GM18502 (cell line): Measurements from ENCODE around the gene FBXW11.
"Not testable (repeated sequence)": the region's sequence is repeated elsewhere in the genome, so short reads cannot be mapped to it uniquely, and the experiment has no call there.

Experiments used
- ATAC-seq: cut with Tn5 transposase; IDR thresholded peaks from one replicate; pipeline ENCODE4 v1.9.1; 2021; ENCODE audit warnings: mild to moderate bottlenecking; ENCODE audit not compliant: unreplicated experiment, poor library complexity

The FBXW11 gene

GRCh38 chr5:171888051-171888481 is 118.4 kb downstream of the FBXW11 start:
- ATAC-seq, result no peak

GRCh38 chr5:171886037-171886436 is 120.4 kb downstream of the FBXW11 start:
- not testable (repeated sequence) for ATAC-seq

DNA sequence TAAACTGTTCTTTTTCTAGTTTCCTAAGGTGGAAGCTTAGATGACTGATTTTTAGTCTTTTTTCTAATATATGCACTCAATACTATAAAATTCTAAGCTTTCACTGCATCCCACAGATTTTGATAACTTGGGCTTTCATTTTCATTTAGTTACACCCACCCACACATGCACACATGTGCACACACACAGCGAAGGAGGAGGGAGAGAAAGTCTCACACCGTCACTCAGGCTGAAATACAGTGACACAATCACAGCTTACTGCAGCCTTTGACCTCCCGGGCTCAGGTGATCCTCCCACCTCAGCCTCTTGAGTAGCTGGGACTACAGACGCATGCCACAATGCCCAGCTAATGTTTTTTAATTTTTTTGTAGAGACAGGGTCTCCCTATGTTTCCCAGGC is 124.3 kb downstream of the FBXW11 start:
- no peak for ATAC-seq

DNA sequence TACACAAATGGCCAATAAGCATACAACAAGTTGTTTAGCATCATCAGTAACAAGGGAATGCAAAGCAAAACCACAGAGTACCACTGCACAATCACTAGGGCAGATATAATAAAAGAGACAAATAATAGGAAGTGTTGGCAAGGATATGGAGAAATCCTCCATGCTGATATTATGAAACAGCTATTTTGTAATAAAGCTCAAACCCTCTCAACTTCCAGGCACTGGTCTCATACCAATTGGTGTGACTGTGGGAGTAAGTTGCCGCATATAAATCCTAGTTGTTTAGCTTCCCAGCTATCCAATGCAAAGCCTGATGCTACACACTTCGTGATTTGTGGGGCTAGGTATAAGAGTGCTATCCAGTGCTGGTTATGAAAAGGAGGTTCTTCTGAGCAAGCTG is 132.2 kb downstream of the FBXW11 start:
- no peak for ATAC-seq

- ATAC-seq, result no peak
Observed at GRCh38 chr5:171872666-171873065, 133.8 kb downstream of the FBXW11 start.

DNA sequence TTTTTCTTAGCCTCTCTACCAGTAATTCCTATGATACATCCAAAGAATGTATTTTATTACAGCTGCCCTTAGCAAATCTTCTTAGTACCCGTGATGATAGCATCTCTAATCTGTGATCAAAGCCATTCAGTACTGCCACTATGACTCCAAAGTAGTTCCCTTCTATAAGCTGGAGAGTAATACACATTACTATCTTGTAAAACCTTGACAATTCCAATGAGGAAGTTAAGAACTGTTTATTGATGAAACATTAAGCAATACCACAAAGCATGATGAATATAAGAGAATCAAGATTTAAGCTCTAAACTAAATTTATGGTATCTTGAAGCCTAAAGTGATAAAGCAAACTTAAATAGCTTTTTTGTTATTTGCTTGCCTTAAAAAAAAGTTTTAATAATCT is 134.7 kb downstream of the FBXW11 start:
- ATAC-seq, result no peak

DNA sequence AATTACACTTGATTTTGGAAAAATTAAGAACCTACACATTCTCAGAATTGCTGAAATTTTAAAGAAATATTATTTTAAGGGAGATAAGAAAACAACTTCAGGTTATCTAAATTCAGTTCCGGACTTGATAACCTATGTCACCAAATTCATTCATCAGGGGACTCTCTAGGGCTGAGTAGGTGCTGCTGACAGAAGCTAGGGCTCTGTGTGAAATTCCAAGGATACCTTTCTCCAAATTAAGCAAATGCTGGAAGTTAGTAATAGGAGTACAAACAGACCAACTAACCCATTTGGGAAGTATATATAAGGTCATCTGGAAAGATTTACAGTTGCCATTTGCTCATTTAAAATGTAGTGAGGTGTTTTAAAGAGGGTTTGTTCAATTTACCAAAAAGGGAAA is 136.5 kb downstream of the FBXW11 start:
- ATAC-seq, result no peak

DNA sequence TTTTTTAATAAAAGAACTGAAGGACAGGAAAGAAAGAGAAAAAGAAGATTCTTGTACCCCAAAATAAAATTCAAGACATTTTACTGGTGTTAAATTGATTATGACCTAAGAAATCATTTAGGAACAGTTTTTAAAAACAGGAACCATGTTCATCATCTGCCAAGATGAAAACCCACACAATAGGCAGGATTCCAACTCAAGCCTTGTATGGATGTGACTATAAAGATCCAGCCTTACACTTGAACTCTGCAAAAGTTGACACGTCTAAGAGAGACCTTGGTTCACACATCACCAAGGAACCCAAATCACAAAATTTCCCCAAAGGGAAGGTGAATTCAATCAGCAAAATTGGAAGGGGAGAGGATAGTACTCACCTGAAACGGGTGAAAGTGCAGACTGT is 138.2 kb downstream of the FBXW11 start:
- ATAC-seq, result no peak

DNA sequence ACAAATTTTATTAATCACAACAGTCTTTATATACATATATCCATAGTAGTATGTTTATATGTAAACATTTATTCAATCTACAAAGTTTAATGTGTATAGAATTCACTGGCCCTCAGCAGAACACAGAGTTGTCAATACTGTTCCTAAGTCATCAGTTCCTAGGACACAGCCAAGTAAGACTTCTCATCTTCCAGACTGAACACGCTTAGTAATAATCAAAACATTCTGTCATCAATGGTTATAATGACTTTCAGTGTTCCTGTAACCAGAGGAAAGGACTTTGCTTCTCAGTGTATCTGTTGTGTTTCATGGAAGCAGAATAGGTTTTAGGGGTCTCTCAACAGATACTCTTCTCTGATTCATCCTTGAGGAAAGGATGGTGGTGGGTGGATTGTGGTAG is 138.7 kb downstream of the FBXW11 start:
- ATAC-seq, result no peak

- no peak for ATAC-seq
Observed at GRCh38 chr5:171865471-171865870, 141.0 kb downstream of the FBXW11 start.

DNA sequence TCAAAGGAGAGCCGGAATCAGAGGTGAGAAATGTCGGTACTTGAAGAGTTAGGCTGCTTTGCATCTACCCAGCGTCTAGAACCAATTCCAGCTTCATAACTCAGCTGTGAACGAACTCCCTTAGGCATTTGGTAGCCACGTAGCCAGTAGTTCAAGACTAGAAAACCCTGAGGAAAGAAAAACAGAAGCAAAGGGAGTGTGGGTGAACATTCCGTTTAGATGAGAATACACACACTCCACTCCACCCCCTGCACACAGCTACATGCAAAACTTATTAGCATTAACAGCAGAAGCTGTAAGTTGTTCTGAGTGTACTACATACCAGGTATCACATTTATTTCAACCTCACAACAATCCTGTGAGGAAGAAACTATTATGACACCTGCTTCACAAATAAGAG is 142.5 kb downstream of the FBXW11 start:
- no peak for ATAC-seq

DNA sequence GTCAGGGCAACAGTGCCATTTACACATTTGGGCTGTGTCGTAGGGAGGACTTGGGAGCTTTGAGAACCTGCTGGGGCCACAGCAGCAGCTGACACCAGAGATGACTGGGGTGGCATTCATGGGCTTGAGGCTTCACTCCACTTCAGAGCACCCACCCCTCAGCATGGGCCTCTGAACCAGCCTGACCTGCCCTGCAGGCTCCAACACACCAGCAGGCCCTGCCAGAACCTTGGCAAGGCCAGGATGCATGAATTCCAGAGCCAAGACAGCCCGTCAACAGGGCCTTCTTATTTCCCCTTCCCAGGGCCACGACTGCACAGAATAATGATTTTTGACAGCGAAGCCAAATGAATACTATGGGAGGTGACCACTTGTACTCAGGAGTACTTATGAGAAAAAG is 143.8 kb downstream of the FBXW11 start:
- no peak for ATAC-seq

- ATAC-seq, result no peak
Observed at GRCh38 chr5:171861381-171861780, 145.1 kb downstream of the FBXW11 start.

- ATAC-seq, result no peak
Observed at GRCh38 chr5:171858303-171858702, 148.1 kb downstream of the FBXW11 start.

GRCh38 chr5:171857489-171857876 is 149.0 kb downstream of the FBXW11 start:
- no peak for ATAC-seq

DNA sequence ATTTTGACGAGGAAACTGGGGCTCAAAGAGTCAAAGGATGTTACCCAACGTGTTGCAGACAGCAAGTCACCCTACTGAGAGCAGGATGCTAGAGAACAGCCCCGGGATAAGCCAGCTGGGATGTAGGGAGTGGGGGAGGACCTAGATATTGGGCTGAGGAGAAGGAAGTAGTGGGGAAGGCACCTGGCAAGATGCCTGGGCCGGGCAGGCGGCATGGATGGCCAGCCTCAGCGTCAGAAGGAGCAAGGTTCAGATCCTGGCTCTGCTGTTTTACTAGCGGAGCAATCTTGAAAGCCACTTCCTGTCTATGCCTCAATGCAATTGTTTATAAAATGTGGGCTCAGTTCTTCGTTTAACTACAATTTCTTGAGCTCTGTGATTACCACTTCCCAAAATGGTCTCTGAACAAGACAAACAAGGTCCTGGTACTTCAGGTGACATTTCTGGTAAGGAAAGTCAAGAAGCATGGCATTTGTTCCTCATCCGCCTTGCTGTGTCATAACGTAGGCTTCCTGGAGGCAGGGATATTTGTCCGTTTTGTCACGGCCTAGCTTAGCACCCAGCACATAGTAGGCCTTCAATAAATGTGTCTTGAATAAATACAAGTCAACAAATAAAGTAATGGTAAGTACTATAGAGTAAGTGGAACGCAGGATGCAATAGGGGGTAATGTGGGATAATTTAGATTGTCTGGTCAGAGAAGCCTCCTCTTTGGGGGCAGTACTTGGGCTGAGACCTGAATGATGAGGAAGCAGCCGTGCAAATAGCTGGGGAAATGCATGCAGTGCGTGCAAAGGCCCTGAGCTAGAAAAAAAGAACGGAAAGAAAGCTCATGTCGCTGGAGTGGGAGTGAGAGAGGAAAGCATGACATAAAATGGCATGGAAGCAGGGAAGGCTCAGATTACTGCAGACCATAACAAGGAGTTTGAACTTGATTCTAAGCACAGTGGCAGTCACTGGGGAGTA is 150.4 kb downstream of the FBXW11 start:
- no peak for ATAC-seq

- ATAC-seq, result no peak
Observed at GRCh38 chr5:171855265-171855664, 151.2 kb downstream of the FBXW11 start.

DNA sequence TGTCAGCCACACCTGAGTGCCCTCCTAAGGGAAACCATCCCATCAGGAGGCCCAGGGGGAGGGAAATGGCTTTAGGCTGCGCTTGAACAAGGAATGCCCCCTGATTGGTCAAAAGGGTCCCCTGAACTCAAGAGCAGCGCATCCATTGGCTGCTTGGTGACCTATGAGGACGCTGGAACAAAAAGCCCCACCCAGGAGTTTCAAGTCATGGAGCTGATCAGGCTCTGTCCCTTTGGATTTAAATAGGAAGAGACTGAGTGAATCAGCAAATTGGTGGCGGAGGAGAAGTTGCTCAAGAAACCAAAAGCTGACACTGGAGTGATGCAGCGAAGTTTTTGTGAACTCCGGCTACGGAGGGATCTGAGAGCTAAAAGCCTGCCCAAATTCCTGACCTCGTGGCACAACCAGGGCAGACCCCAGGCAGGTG is 154.2 kb downstream of the FBXW11 start:
- no peak for ATAC-seq

DNA sequence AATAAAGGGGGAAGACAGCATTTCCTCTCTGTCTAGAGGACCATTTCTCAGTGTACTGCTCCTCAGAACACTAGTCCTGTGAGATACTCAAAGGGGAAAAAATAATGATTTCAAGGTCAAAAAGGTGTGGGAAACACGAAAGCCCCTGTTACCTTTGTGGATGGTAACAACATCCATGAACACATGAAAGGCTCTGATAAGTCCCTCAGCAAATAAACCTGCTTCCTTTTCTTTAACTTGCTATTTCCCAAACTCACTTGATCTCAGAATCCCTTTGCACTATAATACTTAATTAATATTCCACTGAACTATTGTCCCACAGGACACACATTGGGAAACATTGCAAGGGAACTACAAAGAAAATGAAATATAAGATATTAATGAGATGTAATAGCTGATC is 155.2 kb downstream of the FBXW11 start:
- no peak for ATAC-seq

- no peak for ATAC-seq
Observed at GRCh38 chr5:171850324-171850947, 156.0 kb downstream of the FBXW11 start.

DNA sequence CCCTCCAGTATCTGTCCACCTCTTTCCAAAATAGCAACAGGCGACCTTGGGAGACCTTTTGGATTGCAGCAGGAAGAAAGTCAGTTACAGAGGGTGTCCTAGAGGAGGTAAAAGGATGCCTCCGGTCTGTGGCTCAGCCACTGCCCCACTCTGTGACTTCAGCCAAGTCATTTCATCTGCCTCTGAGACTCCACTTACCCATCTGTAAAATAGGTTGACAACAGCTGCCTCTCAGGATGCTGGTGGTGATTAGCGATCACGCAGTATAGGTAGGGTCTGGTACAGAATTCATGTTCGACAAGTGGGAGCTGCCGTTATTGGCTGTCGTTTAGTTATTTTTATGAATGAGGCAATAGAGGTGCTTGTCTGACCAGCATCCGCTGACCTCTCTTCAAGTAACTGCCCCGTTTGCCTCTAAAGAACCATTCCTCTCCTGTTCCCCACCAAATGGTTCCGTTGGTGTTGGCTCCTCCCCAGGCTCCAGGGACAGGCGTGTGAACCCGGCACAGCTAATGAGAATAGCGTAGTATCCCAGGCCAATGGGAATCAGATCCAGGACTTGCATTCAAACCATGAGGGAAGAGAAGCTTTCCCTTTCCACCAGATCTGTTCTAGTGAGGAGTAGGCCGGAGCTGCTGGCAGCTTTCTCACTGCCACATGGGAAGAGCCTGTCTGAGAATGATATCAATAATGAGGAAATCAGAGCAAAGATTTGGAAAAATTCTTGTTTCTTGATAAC is 156.7 kb downstream of the FBXW11 start:
- ATAC-seq, result no peak
